ENCODE measurements around the gene TTN.

DNA sequence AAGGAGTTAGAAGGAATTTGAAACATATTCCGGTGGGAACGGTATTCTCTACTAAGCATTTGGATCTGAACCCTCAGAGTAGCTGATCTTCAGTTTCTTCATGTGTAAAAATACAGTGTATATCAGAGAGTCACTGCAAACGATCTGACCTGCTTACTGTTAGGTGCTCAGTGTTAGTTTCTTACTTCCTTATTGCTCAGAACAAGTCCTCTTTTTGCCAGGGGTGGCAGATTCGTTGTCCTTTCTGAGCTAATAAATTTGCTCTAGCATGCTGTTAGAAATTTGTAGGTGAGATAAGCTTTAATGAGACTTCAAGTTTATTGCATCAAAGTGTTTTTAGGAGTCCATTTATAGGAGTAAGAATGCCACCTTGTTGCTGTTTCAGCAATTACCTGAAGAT is 311.2 kb downstream of the TTN start:
- TF ChIP-seq, protein P1, sequence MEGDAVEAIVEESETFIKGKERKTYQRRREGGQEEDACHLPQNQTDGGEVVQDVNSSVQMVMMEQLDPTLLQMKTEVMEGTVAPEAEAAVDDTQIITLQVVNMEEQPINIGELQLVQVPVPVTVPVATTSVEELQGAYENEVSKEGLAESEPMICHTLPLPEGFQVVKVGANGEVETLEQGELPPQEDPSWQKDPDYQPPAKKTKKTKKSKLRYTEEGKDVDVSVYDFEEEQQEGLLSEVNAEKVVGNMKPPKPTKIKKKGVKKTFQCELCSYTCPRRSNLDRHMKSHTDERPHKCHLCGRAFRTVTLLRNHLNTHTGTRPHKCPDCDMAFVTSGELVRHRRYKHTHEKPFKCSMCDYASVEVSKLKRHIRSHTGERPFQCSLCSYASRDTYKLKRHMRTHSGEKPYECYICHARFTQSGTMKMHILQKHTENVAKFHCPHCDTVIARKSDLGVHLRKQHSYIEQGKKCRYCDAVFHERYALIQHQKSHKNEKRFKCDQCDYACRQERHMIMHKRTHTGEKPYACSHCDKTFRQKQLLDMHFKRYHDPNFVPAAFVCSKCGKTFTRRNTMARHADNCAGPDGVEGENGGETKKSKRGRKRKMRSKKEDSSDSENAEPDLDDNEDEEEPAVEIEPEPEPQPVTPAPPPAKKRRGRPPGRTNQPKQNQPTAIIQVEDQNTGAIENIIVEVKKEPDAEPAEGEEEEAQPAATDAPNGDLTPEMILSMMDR (conservative IDR thresholded peaks at IDR 0.05 in 1 of 2, IDR thresholded peaks at IDR 0.05 in 1 of 2; ENCODE audit: extremely low read depth in 1 of 2, insufficient read depth in 1 of 2, low read depth in 1 of 2, low read length in 2 of 2) = no peak
- TF ChIP-seq EZH2 (IDR thresholded peaks at IDR 0.05; ENCODE audit: borderline replicate concordance, low read length) = no peak
